HG03571 (cell line): ENCODE results near the gene SLC25A48.

Experiments used
- ATAC-seq: cut with Tn5 transposase; IDR thresholded peaks from one replicate; pipeline ENCODE4 v1.9.1; 2021; ENCODE audit not compliant: unreplicated experiment

The SLC25A48 gene

DNA sequence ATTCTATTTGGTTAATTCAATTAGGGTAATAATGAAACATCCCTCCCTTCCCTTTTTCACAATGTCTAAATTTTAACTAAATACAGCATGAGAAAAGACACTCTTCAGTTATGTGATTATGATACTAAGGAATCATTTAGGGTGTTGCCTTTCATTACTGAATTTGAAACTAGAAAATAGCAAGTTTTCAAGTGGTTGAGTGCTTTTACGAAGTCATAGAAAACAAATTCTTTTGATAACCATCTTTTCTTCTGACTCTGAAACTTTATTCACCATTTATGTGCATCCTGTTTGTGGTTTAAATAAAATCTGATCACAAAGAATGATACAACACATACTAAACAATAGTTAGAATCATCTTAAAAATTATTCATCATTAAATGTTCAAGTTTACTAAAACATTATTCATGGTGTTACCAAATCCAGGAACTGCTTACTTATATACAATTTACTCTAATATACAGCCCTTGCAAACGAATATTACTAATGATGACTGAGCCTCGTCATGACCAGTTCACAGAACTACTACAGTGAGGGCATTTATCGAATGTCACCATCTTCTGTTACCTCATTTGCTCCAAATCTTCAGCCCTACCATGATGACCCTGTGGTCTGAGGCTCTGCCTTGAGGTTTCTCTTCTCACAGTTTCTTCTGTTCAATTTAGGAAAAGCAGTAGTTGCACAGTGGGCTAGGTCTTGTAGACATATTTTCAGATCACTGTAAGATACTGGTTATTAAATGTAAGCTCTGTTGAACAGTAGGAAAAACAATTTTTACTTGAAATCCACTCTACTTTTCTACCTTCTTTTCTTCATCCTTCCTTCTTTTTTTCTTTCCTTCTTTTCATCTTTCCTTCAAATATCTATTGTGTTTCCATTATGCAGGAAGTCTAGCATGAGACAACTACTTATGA lies 79.5 kb downstream of the SLC25A48 start:
- no peak for ATAC-seq

DNA sequence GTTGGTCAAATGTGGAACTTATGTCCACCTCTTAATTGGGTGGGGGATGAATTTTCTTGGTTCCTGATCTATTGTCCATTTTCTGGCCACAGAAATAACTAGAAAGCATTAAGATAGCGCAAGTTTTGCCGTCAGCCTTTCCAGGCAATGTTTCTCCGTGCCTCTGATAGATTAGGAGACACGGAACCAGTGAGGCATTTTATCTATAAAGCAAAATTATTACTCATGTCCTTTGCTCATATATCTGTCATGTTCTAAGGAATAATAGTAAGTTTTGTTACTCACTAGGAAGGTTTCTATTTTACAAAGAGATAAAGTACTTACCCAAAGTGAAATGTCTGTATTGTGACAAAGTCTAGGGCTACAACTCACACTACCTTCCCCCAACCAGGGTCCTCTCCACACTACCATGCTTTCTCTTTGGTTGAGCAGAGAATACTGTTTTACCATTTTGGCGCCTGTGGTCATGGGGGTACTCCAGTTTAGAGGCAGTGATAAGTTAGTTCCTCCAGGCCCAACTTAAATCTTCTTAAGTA lies 81.1 kb downstream of the SLC25A48 start:
- ATAC-seq: no peak

DNA sequence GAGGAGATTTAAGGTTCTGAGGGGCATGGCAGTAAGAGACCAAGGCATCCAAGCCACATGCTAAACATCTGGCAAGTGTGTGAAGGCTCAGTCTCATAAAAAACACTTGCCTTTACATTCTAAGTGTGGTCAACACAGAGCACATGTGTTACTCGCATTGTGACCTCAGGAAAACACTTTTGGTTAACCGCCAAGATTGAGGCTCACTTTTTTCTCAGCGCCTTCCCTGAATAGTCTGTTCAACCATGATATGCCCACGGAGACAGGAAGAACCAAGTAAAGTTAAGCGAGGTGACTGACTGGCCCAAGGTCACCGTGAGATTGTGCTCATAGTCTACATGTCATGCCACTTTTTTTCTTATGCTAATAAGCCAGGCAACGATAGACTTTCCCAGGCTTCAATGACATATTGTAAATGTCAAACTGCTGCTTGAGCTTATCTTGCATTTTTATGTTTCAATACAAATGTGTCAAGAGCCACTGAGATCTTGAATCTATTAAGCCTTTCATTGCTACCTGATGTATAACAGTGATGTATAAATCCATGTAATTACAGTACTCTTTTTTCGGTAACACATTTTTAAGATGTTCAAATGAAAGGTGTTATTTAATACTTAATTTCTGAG lies 82.3 kb downstream of the SLC25A48 start:
- ATAC-seq: no peak

DNA sequence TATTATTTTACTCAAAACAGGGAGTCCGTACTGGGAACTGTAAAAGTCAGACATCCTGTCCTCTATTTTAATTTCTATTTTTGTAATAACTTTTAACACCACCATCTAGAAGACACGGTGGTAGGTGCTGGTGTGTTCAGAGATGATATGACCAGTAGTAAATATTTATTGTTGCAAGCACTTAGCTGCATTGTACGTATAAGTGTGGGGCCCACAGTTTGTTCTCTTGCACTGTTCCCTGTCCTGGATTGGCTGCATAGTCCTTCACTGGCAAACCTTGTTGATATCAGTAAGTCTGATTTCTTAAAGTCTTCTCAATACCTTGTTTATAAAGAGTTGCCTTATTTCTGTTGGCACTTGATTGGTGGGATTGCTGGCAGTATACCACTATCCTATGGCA lies 85.7 kb downstream of the SLC25A48 start:
- no peak for ATAC-seq

DNA sequence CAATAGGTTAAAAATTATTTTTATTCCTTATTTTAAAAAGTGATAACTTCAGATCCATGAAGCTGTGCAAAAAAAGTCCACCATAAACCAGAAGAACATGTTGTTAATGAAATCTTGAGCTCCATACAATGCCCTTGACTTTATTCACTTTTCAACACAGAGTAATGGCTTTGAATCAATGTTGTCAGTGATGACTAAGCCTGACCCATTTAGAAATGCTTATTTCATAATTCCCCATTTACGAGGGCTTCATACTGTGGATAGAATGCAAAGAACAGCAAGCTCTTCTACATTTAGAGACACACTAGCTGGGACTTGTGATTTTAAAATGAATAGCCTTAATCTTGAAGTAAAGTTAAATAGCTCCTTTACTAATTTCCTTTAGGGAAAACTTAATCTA lies 86.9 kb downstream of the SLC25A48 start:
- ATAC-seq: no peak

DNA sequence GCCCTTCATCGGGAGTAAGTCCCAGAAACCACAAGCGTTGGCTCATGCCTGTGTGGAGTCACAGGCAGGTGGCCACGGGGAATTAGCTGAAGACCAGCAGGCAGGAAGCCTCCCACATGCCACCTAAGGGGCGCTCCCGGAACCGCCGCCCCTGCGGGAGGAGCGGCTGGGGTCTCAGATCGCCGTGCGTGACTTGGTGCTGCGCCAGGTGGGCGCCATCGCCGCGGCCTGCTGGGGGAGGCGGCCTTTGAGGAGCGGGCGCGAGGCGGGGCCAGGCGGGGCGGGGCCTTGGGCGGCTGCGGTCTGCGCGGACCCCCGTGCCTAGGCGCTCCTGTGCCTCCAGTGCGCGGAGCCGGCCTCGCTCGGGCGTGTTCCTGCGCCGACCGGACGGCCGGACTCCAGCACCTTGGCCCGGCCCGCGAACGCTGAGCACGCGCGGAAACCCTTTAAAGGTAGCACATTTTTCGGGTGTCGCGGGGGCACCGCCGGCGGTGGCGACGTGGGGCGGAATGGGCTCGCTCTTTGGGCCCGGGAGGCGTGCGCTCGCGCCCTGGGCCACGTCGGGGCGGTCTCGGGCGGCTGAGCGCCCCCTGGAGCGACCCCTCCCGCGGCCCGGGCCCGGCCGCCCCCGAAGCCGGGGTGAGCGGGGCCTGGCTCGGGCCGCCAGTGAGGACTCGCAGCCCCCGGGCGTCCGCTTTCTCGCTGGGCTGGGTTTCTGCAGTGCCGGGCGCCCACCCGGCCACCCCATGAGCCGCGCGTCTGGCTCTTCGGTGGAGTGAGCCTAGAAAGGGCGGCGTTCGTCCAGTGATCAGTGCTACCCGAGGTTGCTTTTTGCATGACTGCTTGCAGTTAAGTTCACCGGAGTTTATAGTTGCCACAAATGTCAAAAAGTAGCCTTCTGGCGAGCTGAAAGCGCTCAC lies 95.8 kb downstream of the SLC25A48 start:
- no peak for ATAC-seq

DNA sequence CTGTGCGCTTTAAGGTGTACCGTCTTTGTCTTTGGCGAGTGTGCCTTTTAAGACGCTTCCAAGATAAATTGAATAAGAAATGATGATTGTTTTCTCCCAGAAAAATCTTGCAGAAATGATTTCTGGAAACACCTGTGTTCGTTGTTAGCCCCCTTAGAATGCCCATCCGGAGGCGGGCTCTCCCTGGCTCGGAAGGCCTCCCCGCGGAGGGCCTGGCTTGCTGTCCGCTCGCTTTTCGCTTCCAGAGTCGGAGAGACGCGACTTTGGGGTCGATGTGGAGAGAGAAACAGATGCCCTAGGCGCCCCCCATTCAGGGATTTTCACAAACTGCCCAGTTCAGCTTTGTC lies 96.5 kb downstream of the SLC25A48 start:
- no peak for ATAC-seq

DNA sequence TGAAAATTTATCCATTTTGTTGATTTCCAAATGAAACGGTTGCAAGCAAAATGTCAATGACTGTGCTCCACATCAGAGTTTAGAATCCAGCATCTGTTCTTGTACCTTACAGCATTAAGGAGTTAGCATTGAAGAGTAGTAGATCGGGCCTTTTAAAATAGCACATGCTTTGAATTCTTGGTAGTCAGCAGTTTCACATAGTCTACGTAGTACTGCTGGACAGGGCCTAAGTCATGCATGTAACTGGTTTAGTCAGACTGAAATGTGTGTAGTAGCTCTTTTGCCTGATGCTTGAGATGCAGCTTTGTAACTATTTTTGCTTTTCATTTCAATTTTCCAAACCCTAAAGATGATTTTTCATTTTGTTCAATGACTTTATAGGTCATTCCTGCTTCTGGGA lies 100.5 kb downstream of the SLC25A48 start:
- no peak for ATAC-seq

DNA sequence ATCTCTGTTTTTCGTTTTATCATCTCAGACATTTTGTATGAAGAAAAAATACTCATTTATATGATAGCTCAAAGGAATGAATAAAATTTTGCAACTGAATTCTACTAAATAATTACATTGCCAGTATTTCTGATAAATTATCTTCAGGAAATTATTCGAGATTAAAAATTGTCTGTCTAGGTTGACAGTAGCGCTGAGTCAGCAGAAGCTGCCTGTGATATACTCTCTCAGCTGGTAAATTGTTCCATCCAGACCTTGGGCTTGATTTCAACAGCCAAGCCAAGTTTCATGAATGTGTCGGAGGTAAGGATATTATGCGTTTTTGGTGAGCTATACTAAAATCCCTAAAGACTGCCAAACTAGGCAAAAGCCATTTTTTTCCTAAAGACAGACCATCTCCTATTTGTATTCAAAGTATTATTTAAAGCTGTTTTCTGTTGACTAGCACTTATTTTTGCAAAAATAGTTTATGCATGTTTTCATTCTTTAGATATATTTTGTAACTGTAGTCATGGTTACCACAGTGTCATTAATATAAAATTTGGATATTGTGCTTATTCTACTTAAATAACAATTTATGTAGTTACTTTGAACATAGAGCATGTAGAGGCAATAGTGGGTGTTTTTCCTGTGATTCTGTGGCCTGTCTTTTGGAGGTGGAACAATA lies 102.9 kb downstream of the SLC25A48 start:
- no peak for ATAC-seq
